Caco-2 (cell line): ENCODE data around the gene RNF112. TPM values are rescaled to one million over a fixed set of nuclear protein-coding genes. Genes with fewer than 3 reads are reported as not detected.

Source experiments
- BruUV-seq: library from RNA; stranded (reverse); fragments of 400-500 nt; replicated peaks from 2 replicates; lab custom pipeline; 2021; lab: Mats Ljungman, UMichigan
- CTCF ChIA-PET: fragments of 300-600 bp; sonication (Branson Sonifier 250); formaldehyde crosslinking; loops from one replicate; lab custom pipeline; 2022; ENCODE audit warnings: antibody characterized with exemption; lab: Charles Lee
- POLR2A ChIA-PET: fragments of 300-600 bp; sonication (Branson Sonifier 250); formaldehyde crosslinking; loops from one replicate; lab custom pipeline; 2022; ENCODE audit warnings: antibody characterized with exemption; lab: Charles Lee
- DNase-seq, 2 experiments: peaks; one replicate each; pipeline versions ENCODE4 v3.0.0 to v3.0.0-alpha.2; 2020 to 2022
- H3K27me3 ChIP-seq: replicated peaks from 2 replicates; pipeline ENCODE4 v1.6.0; 2011; ENCODE audit warnings: low read length; ENCODE audit not compliant: control insufficient read depth, insufficient read depth
- H3K36me3 ChIP-seq: 2 replicates; pipeline ENCODE4 v1.5.1; 2011; ENCODE audit warnings: low read length; ENCODE audit not compliant: control insufficient read depth, insufficient read depth
- H3K4me1 ChIP-seq: fragments of 250-450 bp; sonication (Bioruptor Pico); 2 replicates; pipeline ENCODE4 v1.5.1; 2020; ENCODE audit warnings: mild to moderate bottlenecking
- H3K4me3 ChIP-seq: 2 replicates; pipeline ENCODE4 v1.5.1; 2011; ENCODE audit warnings: low read depth, mild to moderate bottlenecking, control low read depth, low read length
- H3K9me3 ChIP-seq: fragments of 250-450 bp; sonication (Bioruptor Pico); 2 replicates; pipeline ENCODE4 v1.5.1; 2020; ENCODE audit warnings: mild to moderate bottlenecking, moderate library complexity
- H3K27ac Mint-ChIP-seq: one replicate; pipeline ENCODE4 v1.8.0; 2022; ENCODE audit warnings: mixed read lengths; ENCODE audit not compliant: unreplicated experiment
- H3K27me3 Mint-ChIP-seq: one replicate; pipeline ENCODE4 v1.8.0; 2022; ENCODE audit warnings: mixed read lengths; ENCODE audit not compliant: insufficient read depth, unreplicated experiment
- H3K36me3 Mint-ChIP-seq: one replicate; pipeline ENCODE4 v1.8.0; 2022; ENCODE audit warnings: mild to moderate bottlenecking, mixed read lengths; ENCODE audit not compliant: insufficient read depth, unreplicated experiment
- H3K4me1 Mint-ChIP-seq: one replicate; pipeline ENCODE4 v1.8.0; 2022; ENCODE audit warnings: low read depth, mixed read lengths; ENCODE audit not compliant: unreplicated experiment
- H3K4me3 Mint-ChIP-seq: one replicate; pipeline ENCODE4 v1.8.0; 2022; ENCODE audit warnings: mild to moderate bottlenecking, moderate library complexity, mixed read lengths; ENCODE audit not compliant: unreplicated experiment
- H3K9me3 Mint-ChIP-seq: one replicate; pipeline ENCODE4 v1.8.0; 2022; ENCODE audit warnings: mixed read lengths; ENCODE audit not compliant: unreplicated experiment
- CTCF ChIP-seq, 2 experiments: fragments of 200-600 bp in 1 of 2; IDR thresholded peaks; 1 replicate in 1 of 2; 2 replicates in 1 of 2; pipeline versions ENCODE4 v1.5.1 to v1.8.0; 2011 to 2022; ENCODE audit warnings: antibody characterized with exemption in 1 of 2, control low read depth in 1 of 2, inconsistent platforms in 1 of 2, low read depth in 1 of 2, low read length in 1 of 2, mild to moderate bottlenecking in 1 of 2, moderate library complexity in 1 of 2; ENCODE audit not compliant: insufficient read depth in 1 of 2, severe bottlenecking in 1 of 2, unreplicated experiment in 1 of 2
- intact Hi-C: fragments of 100-400 bp; cut with micrococcal nuclease; formaldehyde crosslinking; loops from one replicate; pipeline ENCODE4 v1.10.0; 2022; ENCODE audit not compliant: unreplicated experiment
- total RNA-seq: library from RNA; stranded (reverse); gene quantifications from 2 replicates; pipeline ENCODE4 v1.2.3, GENCODE V29; 2022

Gene RNF112
- total RNA-seq, 1 experiment from 2014 or later, result not detected

GRCh38 chr17:19412510-19412909 lies 1.5 kb downstream of the RNF112 start:
- CTCF ChIA-PET, result interaction anchor here (0.7 to 1.2 kb wide), 2 partner anchors 50 to 347 kb away, joined by 3 read pairs; partner anchors contain the start of gene B9D1
- no TSS peak for BruUV-seq

GRCh38 chr17:19412984-19413383 lies 2.0 kb downstream of the RNF112 start:
- Mint-ChIP-seq H3K4me3 (no peak overlapping the region), H3K36me3 (no peaks in the 10 kb centered on the region), H3K4me1 (peaks cover 6% of the 10 kb centered on the region), H3K9me3 (no peaks in the 10 kb centered on the region), H3K27ac (no peak overlapping the region), H3K27me3 (peaks cover 2% of the 10 kb centered on the region)
- H3K4me3 ChIP-seq, result no peak overlapping the region
- DNase-seq, result no peak
- no peak for TF ChIP-seq CTCF (IDR thresholded peaks at IDR 0.05; ENCODE audit: insufficient read depth in 1 of 2, low read depth in 1 of 2, low read length in 1 of 2, severe bottlenecking in 1 of 2, unreplicated experiment in 1 of 2)
- H3K36me3 ChIP-seq, result no peaks in the 10 kb centered on the region
- ChIA-PET CTCF (interaction anchor here (1.2 kb wide), 1 partner anchor 50 kb away, joined by 3 read pairs; the partner anchor contains the start of gene B9D1), POLR2A (no interaction called here)
- no peaks in the 10 kb centered on the region for H3K27me3 ChIP-seq
- no peaks in the 10 kb centered on the region for H3K4me1 ChIP-seq
- no TSS peak for BruUV-seq
- H3K9me3 ChIP-seq, result no peaks in the 10 kb centered on the region
- intact Hi-C loops, result no loop called here

More at GRCh38 chr17:19412510-19412909, 1.5 kb downstream of the RNF112 start:
- Mint-ChIP-seq H3K9me3 (no peaks in the 10 kb centered on the region), H3K36me3 (no peaks in the 10 kb centered on the region), H3K27ac (no peak overlapping the region), H3K27me3 (no peaks in the 10 kb centered on the region), H3K4me1 (peaks cover 6% of the 10 kb centered on the region), H3K4me3 (no peak overlapping the region)
- Histone ChIP-seq H3K27me3 (no peaks in the 10 kb centered on the region), H3K4me1 (no peaks in the 10 kb centered on the region), H3K4me3 (no peak overlapping the region), H3K36me3 (no peaks in the 10 kb centered on the region), H3K9me3 (no peaks in the 10 kb centered on the region)
- DNase-seq, result no peak
- intact Hi-C loops, result no loop called here
- no peak for TF ChIP-seq CTCF (IDR thresholded peaks at IDR 0.05; ENCODE audit: insufficient read depth in 1 of 2, low read depth in 1 of 2, low read length in 1 of 2, severe bottlenecking in 1 of 2, unreplicated experiment in 1 of 2)
- POLR2A ChIA-PET, result no interaction called here

- Mint-ChIP-seq H3K27ac (no peak overlapping the region), H3K9me3 (no peaks in the 10 kb centered on the region), H3K27me3 (peaks cover 2% of the 10 kb centered on the region), H3K4me1 (peaks cover 6% of the 10 kb centered on the region), H3K36me3 (no peaks in the 10 kb centered on the region), H3K4me3 (no peak overlapping the region)
- intact Hi-C loops, result no loop called here
- no peak for TF ChIP-seq CTCF (IDR thresholded peaks at IDR 0.05; ENCODE audit: insufficient read depth in 1 of 2, low read depth in 1 of 2, low read length in 1 of 2, severe bottlenecking in 1 of 2, unreplicated experiment in 1 of 2)
- no peak for DNase-seq
- ChIA-PET POLR2A (no interaction called here), CTCF (interaction anchor here (1.2 kb wide), 1 partner anchor 51 kb away, joined by 3 read pairs; the partner anchor contains the start of gene B9D1)
- no peaks in the 10 kb centered on the region for H3K36me3 ChIP-seq
- H3K4me3 ChIP-seq, result no peak overlapping the region
- no peaks in the 10 kb centered on the region; the same call in 1 of the 2 replicates for H3K27me3 ChIP-seq
- BruUV-seq, result no TSS peak
- H3K4me1 ChIP-seq, result no peaks in the 10 kb centered on the region
- no peaks in the 10 kb centered on the region for H3K9me3 ChIP-seq
Measured at GRCh38 chr17:19413761-19414160, 2.7 kb downstream of the RNF112 start.
